ENCODE measurements around the gene PRDX2. TPM values are rescaled to one million over a fixed set of nuclear protein-coding genes. Genes with fewer than 3 reads are reported as not detected.

Gene PRDX2
- total and polyA plus RNA-seq, 2 experiments from 2014 or later = 497 to 581 TPM

- peaks cover 69% of the 10 kb centered on the region for H3K4me1 ChIP-seq (ENCODE audit: insufficient read depth)
- peak overlapping the region; percentile 99 for H3K27ac ChIP-seq
- H3K4me2 ChIP-seq = peak overlapping the region; percentile 98
- DNase-seq (ENCODE audit: low spot score) = no peak
- no peak for TF ChIP-seq EZH2phosphoT487 (IDR thresholded peaks at IDR 0.05; ENCODE audit: low read depth, severe bottlenecking, unreplicated experiment)
- TF ChIP-seq CTCF (IDR thresholded peaks at IDR 0.05; ENCODE audit: poor library complexity) = no peak
- no peak for TF ChIP-seq EZH2 (IDR thresholded peaks at IDR 0.05; ENCODE audit: borderline replicate concordance)
- H3K4me3 ChIP-seq = no peak overlapping the region
- H3K36me3 ChIP-seq (replicated peaks; ENCODE audit: insufficient read depth, low read depth) = no peaks in the 10 kb centered on the region
- H3K9me3 ChIP-seq (ENCODE audit: low read depth) = no peaks in the 10 kb centered on the region
- no peaks in the 10 kb centered on the region for H3K27me3 ChIP-seq
- no peak overlapping the region for H2AFZ ChIP-seq
- H3K79me2 ChIP-seq = no peaks in the 10 kb centered on the region
- no peaks in the 10 kb centered on the region for H4K20me1 ChIP-seq (ENCODE audit: insufficient read depth, poor library complexity, severe bottlenecking)
- 64% methylated on average over 5 of the region's 5 CpGs for WGBS (ENCODE audit: low lambda C conversion rate, missing lambda C conversion rate)
- H3K9me2 ChIP-seq (replicated peaks; ENCODE audit: insufficient read depth) = no peaks in the 10 kb centered on the region
These were observed 16.6 kb downstream of the PRDX2 start for GRCh38 chr19:12784871-12785430.

GRCh38 chr19:12784394-12784870, 17.2 kb downstream of the PRDX2 start:
- Histone ChIP-seq H3K9me2 (replicated peaks; ENCODE audit: insufficient read depth) (no peaks in the 10 kb centered on the region), H3K4me3 (no peak overlapping the region), H3K27ac (peak overlapping the region; percentile 99), H3K36me3 (replicated peaks; ENCODE audit: insufficient read depth, low read depth) (no peaks in the 10 kb centered on the region), H2AFZ (no peak overlapping the region), H3K4me2 (peak overlapping the region; percentile 98), H3K27me3 (no peaks in the 10 kb centered on the region), H3K79me2 (no peaks in the 10 kb centered on the region), H3K9me3 (ENCODE audit: low read depth) (no peaks in the 10 kb centered on the region), H3K4me1 (ENCODE audit: insufficient read depth) (peaks cover 74% of the 10 kb centered on the region), H4K20me1 (ENCODE audit: insufficient read depth, poor library complexity, severe bottlenecking) (no peaks in the 10 kb centered on the region)
- TF ChIP-seq EZH2 (IDR thresholded peaks at IDR 0.05; ENCODE audit: borderline replicate concordance) (no peak), CTCF (IDR thresholded peaks at IDR 0.05; ENCODE audit: poor library complexity) (no peak)
- DNase-seq (ENCODE audit: low spot score) = no peak
- 58% methylated on average over 10 of the region's 10 CpGs for WGBS (ENCODE audit: low lambda C conversion rate, missing lambda C conversion rate)

GRCh38 chr19:12783849-12784393, 17.7 kb downstream of the PRDX2 start:
- 20% methylated on average over 15 of the region's 19 CpGs for WGBS (ENCODE audit: low lambda C conversion rate, missing lambda C conversion rate)
- peaks cover 75% of the 10 kb centered on the region for H3K4me1 ChIP-seq (ENCODE audit: insufficient read depth)
- no peaks in the 10 kb centered on the region for H4K20me1 ChIP-seq (ENCODE audit: insufficient read depth, poor library complexity, severe bottlenecking)
- no peaks in the 10 kb centered on the region for H3K9me2 ChIP-seq (replicated peaks; ENCODE audit: insufficient read depth)
- H3K79me2 ChIP-seq = no peaks in the 10 kb centered on the region
- TF ChIP-seq EZH2 (IDR thresholded peaks at IDR 0.05; ENCODE audit: borderline replicate concordance) (no peak), EZH2phosphoT487 (IDR thresholded peaks at IDR 0.05; ENCODE audit: low read depth, severe bottlenecking, unreplicated experiment) (no peak), CTCF (IDR thresholded peaks at IDR 0.05; ENCODE audit: poor library complexity) (no peak)
- H3K27me3 ChIP-seq = no peaks in the 10 kb centered on the region
- DNase-seq (ENCODE audit: low spot score) = peak; percentile 68
- H2AFZ ChIP-seq = no peak overlapping the region
- no peak overlapping the region for H3K4me3 ChIP-seq
- H3K36me3 ChIP-seq (replicated peaks; ENCODE audit: insufficient read depth, low read depth) = no peaks in the 10 kb centered on the region
- H3K9me3 ChIP-seq (ENCODE audit: low read depth) = no peaks in the 10 kb centered on the region
- H3K4me2 ChIP-seq = peak overlapping the region; percentile 98
- H3K27ac ChIP-seq = peak overlapping the region; percentile 99

Measured in hepatocyte (in vitro differentiated cells).